Liver (tissue), 3 donors: ENCODE data around the gene RNF214.

Source experiments
- ATF3 ChIP-seq: IDR thresholded peaks from 2 replicates; pipeline ENCODE4 v1.6.1; 2016; ENCODE audit warnings: antibody characterized with exemption
- EGR1 ChIP-seq, 2 donors: IDR thresholded peaks; 2 replicates each; pipeline ENCODE4 v1.6.1; 2016 to 2018; ENCODE audit warnings: antibody characterized with exemption in 2 of 2, low read depth in 2 of 2
- FOXA1 ChIP-seq: IDR thresholded peaks from 2 replicates; pipeline ENCODE4 v1.6.1; 2016; ENCODE audit warnings: antibody characterized with exemption
- GABPA ChIP-seq, 2 donors: IDR thresholded peaks in 1 of 2; conservative IDR thresholded peaks in 1 of 2; 2 replicates each; pipeline ENCODE4 v1.6.1; 2016; ENCODE audit warnings: antibody characterized with exemption in 2 of 2, mild to moderate bottlenecking in 1 of 2, moderate library complexity in 1 of 2
- HNF4G ChIP-seq: IDR thresholded peaks from 2 replicates; pipeline ENCODE4 v1.6.1; 2016; ENCODE audit warnings: antibody characterized with exemption
- JUND ChIP-seq, 2 donors: IDR thresholded peaks; 2 replicates each; pipeline ENCODE4 v1.6.1; 2016; ENCODE audit warnings: antibody characterized with exemption in 2 of 2
- RAD21 ChIP-seq, 2 donors: IDR thresholded peaks; 2 replicates each; pipeline ENCODE4 v1.6.1; 2016; ENCODE audit warnings: antibody characterized with exemption in 2 of 2, mild to moderate bottlenecking in 2 of 2
- RXRA ChIP-seq, 2 donors: IDR thresholded peaks; 2 replicates each; pipeline ENCODE4 v1.6.1; 2017 to 2018; ENCODE audit warnings: antibody characterized with exemption in 2 of 2, mild to moderate bottlenecking in 1 of 2
- TAF1 ChIP-seq: conservative IDR thresholded peaks from 2 replicates; pipeline ENCODE4 v1.6.1; 2016; ENCODE audit warnings: antibody characterized with exemption, mild to moderate bottlenecking
- YY1 ChIP-seq: IDR thresholded peaks from 2 replicates; pipeline ENCODE4 v1.6.1; 2016; ENCODE audit warnings: antibody characterized with exemption, mild to moderate bottlenecking
- ZBTB33 ChIP-seq: IDR thresholded peaks from 2 replicates; pipeline ENCODE4 v1.6.1; 2016; ENCODE audit warnings: antibody characterized with exemption
- TF ChIP-seq, protein P1 (sequence below): fragments of 150-350 bp; IDR thresholded peaks from 2 replicates; pipeline ENCODE4 v1.5.1; 2017; ENCODE audit warnings: improper control_type of control experiment, low read depth, low read length; ENCODE audit not compliant: missing input control
- TF ChIP-seq, protein P2 (sequence below): IDR thresholded peaks from 2 replicates; pipeline ENCODE4 v1.6.1; 2016; ENCODE audit warnings: antibody characterized with exemption, mild to moderate bottlenecking
- TF ChIP-seq, protein P3 (sequence below): IDR thresholded peaks from 2 replicates; pipeline ENCODE4 v1.6.1; 2016; ENCODE audit warnings: antibody characterized with exemption
- donor health status: healthy.
- donor health status: healthy.

- TF ChIP-seq, protein P1, sequence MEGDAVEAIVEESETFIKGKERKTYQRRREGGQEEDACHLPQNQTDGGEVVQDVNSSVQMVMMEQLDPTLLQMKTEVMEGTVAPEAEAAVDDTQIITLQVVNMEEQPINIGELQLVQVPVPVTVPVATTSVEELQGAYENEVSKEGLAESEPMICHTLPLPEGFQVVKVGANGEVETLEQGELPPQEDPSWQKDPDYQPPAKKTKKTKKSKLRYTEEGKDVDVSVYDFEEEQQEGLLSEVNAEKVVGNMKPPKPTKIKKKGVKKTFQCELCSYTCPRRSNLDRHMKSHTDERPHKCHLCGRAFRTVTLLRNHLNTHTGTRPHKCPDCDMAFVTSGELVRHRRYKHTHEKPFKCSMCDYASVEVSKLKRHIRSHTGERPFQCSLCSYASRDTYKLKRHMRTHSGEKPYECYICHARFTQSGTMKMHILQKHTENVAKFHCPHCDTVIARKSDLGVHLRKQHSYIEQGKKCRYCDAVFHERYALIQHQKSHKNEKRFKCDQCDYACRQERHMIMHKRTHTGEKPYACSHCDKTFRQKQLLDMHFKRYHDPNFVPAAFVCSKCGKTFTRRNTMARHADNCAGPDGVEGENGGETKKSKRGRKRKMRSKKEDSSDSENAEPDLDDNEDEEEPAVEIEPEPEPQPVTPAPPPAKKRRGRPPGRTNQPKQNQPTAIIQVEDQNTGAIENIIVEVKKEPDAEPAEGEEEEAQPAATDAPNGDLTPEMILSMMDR = no peak
- TF ChIP-seq JUND (IDR thresholded peaks at IDR 0.05) (no peak), RXRA (IDR thresholded peaks at IDR 0.05) (no peak), ZBTB33 (no peak), GABPA (IDR thresholded peaks at IDR 0.05 in 1 of 2, conservative IDR thresholded peaks at IDR 0.05 in 1 of 2) (no peak), YY1 (no peak), ATF3 (no peak), TAF1 (no peak), EGR1 (IDR thresholded peaks at IDR 0.05; ENCODE audit: low read depth in 2 of 2) (no peak), RAD21 (IDR thresholded peaks at IDR 0.05) (no peak), HNF4G (no peak), FOXA1 (no peak)
- TF ChIP-seq, protein P2, sequence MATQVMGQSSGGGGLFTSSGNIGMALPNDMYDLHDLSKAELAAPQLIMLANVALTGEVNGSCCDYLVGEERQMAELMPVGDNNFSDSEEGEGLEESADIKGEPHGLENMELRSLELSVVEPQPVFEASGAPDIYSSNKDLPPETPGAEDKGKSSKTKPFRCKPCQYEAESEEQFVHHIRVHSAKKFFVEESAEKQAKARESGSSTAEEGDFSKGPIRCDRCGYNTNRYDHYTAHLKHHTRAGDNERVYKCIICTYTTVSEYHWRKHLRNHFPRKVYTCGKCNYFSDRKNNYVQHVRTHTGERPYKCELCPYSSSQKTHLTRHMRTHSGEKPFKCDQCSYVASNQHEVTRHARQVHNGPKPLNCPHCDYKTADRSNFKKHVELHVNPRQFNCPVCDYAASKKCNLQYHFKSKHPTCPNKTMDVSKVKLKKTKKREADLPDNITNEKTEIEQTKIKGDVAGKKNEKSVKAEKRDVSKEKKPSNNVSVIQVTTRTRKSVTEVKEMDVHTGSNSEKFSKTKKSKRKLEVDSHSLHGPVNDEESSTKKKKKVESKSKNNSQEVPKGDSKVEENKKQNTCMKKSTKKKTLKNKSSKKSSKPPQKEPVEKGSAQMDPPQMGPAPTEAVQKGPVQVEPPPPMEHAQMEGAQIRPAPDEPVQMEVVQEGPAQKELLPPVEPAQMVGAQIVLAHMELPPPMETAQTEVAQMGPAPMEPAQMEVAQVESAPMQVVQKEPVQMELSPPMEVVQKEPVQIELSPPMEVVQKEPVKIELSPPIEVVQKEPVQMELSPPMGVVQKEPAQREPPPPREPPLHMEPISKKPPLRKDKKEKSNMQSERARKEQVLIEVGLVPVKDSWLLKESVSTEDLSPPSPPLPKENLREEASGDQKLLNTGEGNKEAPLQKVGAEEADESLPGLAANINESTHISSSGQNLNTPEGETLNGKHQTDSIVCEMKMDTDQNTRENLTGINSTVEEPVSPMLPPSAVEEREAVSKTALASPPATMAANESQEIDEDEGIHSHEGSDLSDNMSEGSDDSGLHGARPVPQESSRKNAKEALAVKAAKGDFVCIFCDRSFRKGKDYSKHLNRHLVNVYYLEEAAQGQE = no peak
- TF ChIP-seq, protein P3, sequence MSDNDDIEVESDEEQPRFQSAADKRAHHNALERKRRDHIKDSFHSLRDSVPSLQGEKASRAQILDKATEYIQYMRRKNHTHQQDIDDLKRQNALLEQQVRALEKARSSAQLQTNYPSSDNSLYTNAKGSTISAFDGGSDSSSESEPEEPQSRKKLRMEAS = no peak
Measured at GRCh38 chr11:117265745-117266144, 33.3 kb downstream of the RNF214 start.
